A549 (cell line): ENCODE results near the gene FKBP3. TPM values are rescaled to one million over a fixed set of nuclear protein-coding genes. Genes with fewer than 3 reads are reported as not detected.

ENCODE experiments used
- ATAC-seq, 2 experiments: fragments of 200-7000 bp in 1 of 2; fragments of >200 bp in 1 of 2; cut with Nextera tagmentation in 1 of 2; cut with Tn5 transposase in 1 of 2; 3 replicates each; pipeline versions ENCODE4 v1.8.0 to v1.9.1; 2018 to 2020; ENCODE audit warnings: mild to moderate bottlenecking in 1 of 2, moderate library complexity in 1 of 2
- CTCF ChIA-PET: fragments of 300-600 bp; sonication (Branson Sonifier 250); formaldehyde crosslinking; extraction: SDS; loops from one replicate; lab custom pipeline; 2021; ENCODE audit warnings: antibody characterized with exemption, inconsistent platforms; lab: Yijun Ruan, JAX
- POLR2A ChIA-PET: fragments of 350-600 bp; formaldehyde crosslinking; extraction: SDS; loops from one replicate; lab custom pipeline; 2021; ENCODE audit warnings: antibody characterized with exemption, inconsistent platforms; lab: Yijun Ruan, JAX
- DNase-seq, 2 experiments: peaks; one replicate each; pipeline versions ENCODE4 v3.0.0 to v3.0.0-alpha.2; 2011 to 2016; ENCODE audit warnings: low read depth in 1 of 2, low spot score in 1 of 2
- FAIRE-seq: peaks from 2 replicates; lab custom pipeline; 2011; peaks lifted over from hg19 to GRCh38; lab: Jason Lieb, UNC
- H3K27ac ChIP-seq, 2 experiments: fragments of >200 bp; sonication (Bioruptor Twin); formaldehyde crosslinking; 3 replicates each; pipeline ENCODE4 v1.5.1; 2016 to 2017
- H3K4me1 ChIP-seq: fragments of >200 bp; sonication (Bioruptor Twin); formaldehyde crosslinking; 3 replicates; pipeline ENCODE4 v1.6.1; 2016
- H3K4me2 ChIP-seq: fragments of >200 bp; sonication (Bioruptor Twin); formaldehyde crosslinking; 3 replicates; pipeline ENCODE4 v1.6.1; 2016
- H3K4me3 ChIP-seq: fragments of >200 bp; sonication (Bioruptor Twin); formaldehyde crosslinking; 3 replicates; pipeline ENCODE4 v1.5.1; 2016
- H3K9me3 ChIP-seq: fragments of >200 bp; sonication (Bioruptor Twin); formaldehyde crosslinking; 3 replicates; pipeline ENCODE4 v1.6.1; 2016
- BHLHE40 ChIP-seq: IDR thresholded peaks from 2 replicates; pipeline ENCODE4 v1.6.1; 2012; ENCODE audit warnings: low read depth, low read length, inconsistent platforms
- CBX2 ChIP-seq: fragments of 200-600 bp; sonication (generic); IDR thresholded peaks from 2 replicates; pipeline ENCODE4 v1.6.1; 2016; ENCODE audit warnings: low read depth, mild to moderate bottlenecking, borderline replicate concordance
- CEBPB ChIP-seq, 2 experiments: fragments of >200 bp in 1 of 2; sonication (Bioruptor Twin) in 1 of 2; formaldehyde crosslinking in 1 of 2; IDR thresholded peaks; 2 replicates each; pipeline ENCODE4 v1.6.1; 2012 to 2016
- EHF ChIP-seq: fragments of 250-450 bp; sonication (Bioruptor Pico); IDR thresholded peaks from 2 replicates; pipeline ENCODE4 v1.5.0; 2020; ENCODE audit warnings: mild to moderate bottlenecking
- EP300 ChIP-seq, 2 experiments: fragments of >200 bp; sonication (Bioruptor Twin); formaldehyde crosslinking; IDR thresholded peaks; 2 replicates in 1 of 2; 3 replicates in 1 of 2; pipeline ENCODE4 v1.6.1; 2016 to 2017
- FOSB ChIP-seq: fragments of 250-450 bp; sonication (Bioruptor Pico); IDR thresholded peaks from 2 replicates; pipeline ENCODE4 v1.5.0; 2020; ENCODE audit warnings: mild to moderate bottlenecking, moderate library complexity
- FOSL2 ChIP-seq, 2 experiments: fragments of 450-650 bp in 1 of 2; fragments of >200 bp in 1 of 2; sonication (Bioruptor Twin) in 1 of 2; formaldehyde crosslinking; IDR thresholded peaks; 2 replicates each; pipeline versions ENCODE4 v1.5.0 to v1.6.1; 2016 to 2020; ENCODE audit warnings: mild to moderate bottlenecking in 1 of 2, moderate library complexity in 1 of 2
- FOXS1 ChIP-seq: fragments of 250-450 bp; sonication (Bioruptor Pico); IDR thresholded peaks from 2 replicates; pipeline ENCODE4 v1.5.0; 2020; ENCODE audit warnings: mild to moderate bottlenecking, moderate library complexity
- GATA3 ChIP-seq: IDR thresholded peaks from 2 replicates; pipeline ENCODE4 v1.6.1; 2012; ENCODE audit warnings: borderline replicate concordance
- HEYL ChIP-seq: fragments of 250-450 bp; sonication (Bioruptor Pico); IDR thresholded peaks from 2 replicates; pipeline ENCODE4 v1.8.0; 2021; ENCODE audit warnings: mild to moderate bottlenecking, moderate library complexity
- HOXB13 ChIP-seq: fragments of 250-450 bp; sonication (Bioruptor Pico); IDR thresholded peaks from 2 replicates; pipeline ENCODE4 v1.5.0; 2020; ENCODE audit warnings: low read depth, mild to moderate bottlenecking, moderate library complexity
- KDM5A ChIP-seq: fragments of 200-600 bp; sonication (generic); IDR thresholded peaks from 2 replicates; pipeline ENCODE4 v1.6.1; 2016; ENCODE audit warnings: antibody characterized with exemption, mild to moderate bottlenecking
- MAZ ChIP-seq: fragments of 150-350 bp; IDR thresholded peaks from 2 replicates; pipeline ENCODE4 v1.6.1; 2014; ENCODE audit warnings: antibody characterized with exemption, low read depth, low read length, borderline replicate concordance
- NPAS2 ChIP-seq: fragments of 250-450 bp; sonication (Bioruptor Pico); IDR thresholded peaks from 2 replicates; pipeline ENCODE4 v1.8.0; 2022; ENCODE audit warnings: mild to moderate bottlenecking, moderate library complexity, borderline replicate concordance
- RAD21 ChIP-seq, 2 experiments: fragments of >200 bp in 1 of 2; sonication (Bioruptor Twin) in 1 of 2; formaldehyde crosslinking in 1 of 2; IDR thresholded peaks in 1 of 2; conservative IDR thresholded peaks in 1 of 2; 2 replicates in 1 of 2; 3 replicates in 1 of 2; pipeline ENCODE4 v1.6.1; 2012 to 2018; ENCODE audit warnings: inconsistent platforms in 1 of 2
- RARB ChIP-seq: fragments of 250-450 bp; sonication (Bioruptor Pico); IDR thresholded peaks from 2 replicates; pipeline ENCODE4 v1.8.0; 2021; ENCODE audit warnings: mild to moderate bottlenecking, moderate library complexity
- RFX5 ChIP-seq: fragments of 450-650 bp; IDR thresholded peaks from 2 replicates; pipeline ENCODE4 v1.7.1; 2014; ENCODE audit warnings: antibody characterized with exemption, mild to moderate bottlenecking, moderate library complexity
- ZFP36 ChIP-seq: fragments of 450-650 bp; IDR thresholded peaks from 2 replicates; pipeline ENCODE4 v1.6.1; 2014; ENCODE audit warnings: borderline replicate concordance; ENCODE audit not compliant: partially characterized antibody
- ZNF302 ChIP-seq: fragments of 250-450 bp; sonication (Bioruptor Pico); IDR thresholded peaks from 2 replicates; pipeline ENCODE4 v1.9.0; 2021; ENCODE audit warnings: inconsistent platforms, mild to moderate bottlenecking, moderate library complexity
- ZSCAN20 ChIP-seq: fragments of 250-450 bp; sonication (Bioruptor Pico); IDR thresholded peaks from 2 replicates; pipeline ENCODE4 v1.8.0; 2022; ENCODE audit warnings: mild to moderate bottlenecking, moderate library complexity
- WGBS: methylation state at CpG from one replicate; pipeline ENCODE4 v1.1.6; 2017; ENCODE audit errors: missing lambda C conversion rate; 5-methylcytosine and 5-hydroxymethylcytosine counted together
- polyA plus RNA-seq, 4 experiments: library from polyadenylated mRNA; depleted of rRNA in 3 of 4; stranded (reverse); fragments of >200 nt; fragmentation: RNase III in 1 of 4; extraction: RNeasy Plus Mini Kit Qiagen cat#74134 plus additional on column Dnase treatment in 1 of 4; gene quantifications; 2 replicates in 3 of 4; 3 replicates in 1 of 4; pipeline ENCODE4 v1.2.3, GENCODE V29; 2011 to 2017
- TF ChIP-seq, protein P1 (sequence below): fragments of 450-650 bp; IDR thresholded peaks from 2 replicates; pipeline ENCODE4 v1.6.1; 2014; ENCODE audit warnings: antibody characterized with exemption
- TF ChIP-seq, protein P2 (sequence below): fragments of >200 bp; sonication (Bioruptor Twin); formaldehyde crosslinking; IDR thresholded peaks from 3 replicates; pipeline ENCODE4 v1.5.1; 2016
- TF ChIP-seq, protein P3 (sequence below): IDR thresholded peaks from 2 replicates; pipeline ENCODE4 v1.6.1; 2012

Gene FKBP3
- polyA plus RNA-seq, 2 of the 4 experiments (the other 2 are of a cell fraction): 158 to 202 TPM

DNA sequence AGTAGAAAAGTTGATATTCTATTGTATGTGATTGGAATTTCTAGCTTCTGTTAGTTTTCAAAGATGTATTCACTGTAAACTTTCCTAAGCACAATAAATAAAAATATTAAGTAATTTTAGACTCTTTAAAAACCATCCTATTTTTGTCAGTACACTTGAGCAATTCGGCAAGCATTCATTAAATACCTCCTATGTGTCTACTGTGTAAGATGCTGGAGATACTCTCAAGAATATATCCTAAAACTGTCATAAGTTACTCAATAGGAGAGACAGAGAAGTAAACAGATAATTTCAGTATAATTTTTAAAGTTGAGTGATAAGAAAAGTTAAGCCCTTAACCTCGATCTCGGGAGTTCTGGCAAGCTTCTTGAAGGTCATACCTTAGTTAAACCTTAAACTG is 47.5 kb upstream of the FKBP3 start:
- ATAC-seq (no peak), FAIRE-seq (no peak), DNase-seq (no peak)
- POLR2A ChIA-PET: no interaction called here
- TF ChIP-seq FOSL2 (IDR thresholded peaks at IDR 0.05): no peak
- TF ChIP-seq FOSL2 (CRISPR knock-in tag; IDR thresholded peaks at IDR 0.05): no peak
- no peak for TF ChIP-seq ZNF302 (CRISPR knock-in tag)
- no peak for TF ChIP-seq KDM5A
- TF ChIP-seq ZFP36: no peak
- no peak for TF ChIP-seq HEYL (CRISPR knock-in tag)
- TF ChIP-seq, protein P1, sequence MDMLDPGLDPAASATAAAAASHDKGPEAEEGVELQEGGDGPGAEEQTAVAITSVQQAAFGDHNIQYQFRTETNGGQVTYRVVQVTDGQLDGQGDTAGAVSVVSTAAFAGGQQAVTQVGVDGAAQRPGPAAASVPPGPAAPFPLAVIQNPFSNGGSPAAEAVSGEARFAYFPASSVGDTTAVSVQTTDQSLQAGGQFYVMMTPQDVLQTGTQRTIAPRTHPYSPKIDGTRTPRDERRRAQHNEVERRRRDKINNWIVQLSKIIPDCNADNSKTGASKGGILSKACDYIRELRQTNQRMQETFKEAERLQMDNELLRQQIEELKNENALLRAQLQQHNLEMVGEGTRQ: no peak
- TF ChIP-seq EHF: no peak
- TF ChIP-seq ZSCAN20 (CRISPR knock-in tag): no peak
- TF ChIP-seq NPAS2 (CRISPR knock-in tag): no peak
- CTCF ChIA-PET: interaction anchor here (1.0 kb wide), 1 partner anchor 12 kb away, joined by 3 read pairs; no protein-coding TSS in a partner anchor
- Histone ChIP-seq H3K27ac (no peak overlapping the region), H3K4me2 (no peak overlapping the region), H3K4me3 (no peak overlapping the region), H3K9me3 (no peaks in the 10 kb centered on the region), H3K4me1 (peaks cover 3% of the 10 kb centered on the region; the same call in 1 of the 3 replicates)
- 61% methylated on average over 3 of the region's 3 CpGs for WGBS

DNA sequence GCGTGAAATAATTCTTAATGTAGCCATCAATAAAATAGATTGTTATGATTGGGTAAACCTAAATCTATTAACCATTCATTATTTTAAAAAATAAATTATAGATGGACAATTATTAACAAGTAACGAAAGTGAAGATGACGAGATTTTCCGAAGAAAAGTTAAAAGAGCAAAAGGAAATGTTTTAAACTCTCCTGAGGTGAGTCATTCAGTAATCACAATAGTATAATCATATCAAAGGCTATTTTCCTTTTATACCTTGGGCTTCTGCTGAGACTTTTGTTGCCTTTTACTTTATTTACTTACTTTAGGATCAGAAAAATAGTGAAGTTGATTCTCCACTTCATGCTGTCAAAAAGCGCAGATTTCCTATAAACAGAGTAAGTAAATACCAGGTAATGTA is 47.0 kb upstream of the FKBP3 start:
- DNase-seq: no peak
- 87% methylated on average over 5 of the region's 5 CpGs for WGBS
- no peak overlapping the region for H3K4me2 ChIP-seq
- FAIRE-seq: no peak
- TF ChIP-seq CBX2: no peak
- TF ChIP-seq, all 56 proteins: peak for 0
- POLR2A ChIA-PET: no interaction called here
- CTCF ChIA-PET: interaction anchor here (1.0 kb wide), 1 partner anchor 12 kb away, joined by 3 read pairs; no protein-coding TSS in a partner anchor
- ATAC-seq: no peak
- Histone ChIP-seq H3K9me3 (no peaks in the 10 kb centered on the region), H3K27ac (no peak overlapping the region), H3K4me1 (peaks cover 3% of the 10 kb centered on the region; the same call in 1 of the 3 replicates), H3K4me3 (no peak overlapping the region)

DNA sequence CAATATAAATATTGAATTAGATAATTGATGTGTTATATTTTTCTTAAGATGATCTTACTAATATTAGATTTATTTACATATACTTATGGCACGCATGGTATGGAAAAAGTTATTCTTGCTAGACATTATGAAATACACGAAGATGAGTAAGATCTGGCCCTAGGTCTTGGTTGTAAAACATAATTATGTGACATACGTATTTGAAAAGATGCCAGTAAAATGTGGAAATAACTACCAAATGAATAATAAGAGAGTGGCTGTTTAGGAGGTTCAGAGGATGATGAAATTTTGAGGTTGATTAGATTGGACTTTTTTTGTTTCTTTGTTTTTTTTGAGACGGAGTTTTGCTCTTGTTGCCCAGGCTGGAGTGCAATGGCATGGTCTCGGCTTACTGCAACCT is 42.8 kb upstream of the FKBP3 start:
- no peak for FAIRE-seq
- 92% methylated on average over 5 of the region's 5 CpGs for WGBS
- TF ChIP-seq, protein P2, sequence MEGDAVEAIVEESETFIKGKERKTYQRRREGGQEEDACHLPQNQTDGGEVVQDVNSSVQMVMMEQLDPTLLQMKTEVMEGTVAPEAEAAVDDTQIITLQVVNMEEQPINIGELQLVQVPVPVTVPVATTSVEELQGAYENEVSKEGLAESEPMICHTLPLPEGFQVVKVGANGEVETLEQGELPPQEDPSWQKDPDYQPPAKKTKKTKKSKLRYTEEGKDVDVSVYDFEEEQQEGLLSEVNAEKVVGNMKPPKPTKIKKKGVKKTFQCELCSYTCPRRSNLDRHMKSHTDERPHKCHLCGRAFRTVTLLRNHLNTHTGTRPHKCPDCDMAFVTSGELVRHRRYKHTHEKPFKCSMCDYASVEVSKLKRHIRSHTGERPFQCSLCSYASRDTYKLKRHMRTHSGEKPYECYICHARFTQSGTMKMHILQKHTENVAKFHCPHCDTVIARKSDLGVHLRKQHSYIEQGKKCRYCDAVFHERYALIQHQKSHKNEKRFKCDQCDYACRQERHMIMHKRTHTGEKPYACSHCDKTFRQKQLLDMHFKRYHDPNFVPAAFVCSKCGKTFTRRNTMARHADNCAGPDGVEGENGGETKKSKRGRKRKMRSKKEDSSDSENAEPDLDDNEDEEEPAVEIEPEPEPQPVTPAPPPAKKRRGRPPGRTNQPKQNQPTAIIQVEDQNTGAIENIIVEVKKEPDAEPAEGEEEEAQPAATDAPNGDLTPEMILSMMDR: no peak
- no peak for TF ChIP-seq FOXS1 (CRISPR knock-in tag)
- no peak for TF ChIP-seq MAZ
- no peak for TF ChIP-seq EHF
- TF ChIP-seq EP300 (IDR thresholded peaks at IDR 0.05): no peak
- CTCF ChIA-PET: no interaction called here
- no peak for DNase-seq
- H3K27ac ChIP-seq: no peak overlapping the region
- no peaks in the 10 kb centered on the region for H3K9me3 ChIP-seq
- H3K4me3 ChIP-seq: no peak overlapping the region
- H3K4me1 ChIP-seq: peaks cover 3% of the 10 kb centered on the region; the same call in 1 of the 3 replicates
- no peak overlapping the region for H3K4me2 ChIP-seq
- no peak for ATAC-seq
- POLR2A ChIA-PET: no interaction called here

DNA sequence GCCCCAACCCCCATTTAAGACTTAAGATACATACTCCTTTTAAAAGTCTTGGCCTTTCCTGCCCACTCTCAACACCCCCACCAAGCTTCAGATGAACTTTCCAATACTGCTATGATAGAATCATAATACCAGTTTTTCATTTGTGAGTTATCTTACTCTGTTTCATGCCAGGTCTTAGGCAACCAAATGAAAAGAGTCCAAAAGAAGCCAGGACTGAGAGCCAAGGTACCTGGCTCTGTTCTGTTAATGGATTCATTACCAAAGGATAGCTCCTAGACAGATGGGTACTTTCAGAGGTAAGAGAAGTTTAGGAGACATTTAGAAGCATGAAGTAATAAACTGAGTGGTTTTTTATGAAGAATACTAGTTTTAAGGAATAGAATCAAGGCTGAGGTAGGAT is 35.6 kb upstream of the FKBP3 start:
- no peak for ATAC-seq
- DNase-seq: no peak
- TF ChIP-seq ZFP36 (no peak), RARB (CRISPR knock-in tag) (no peak), EHF (no peak), MAZ (no peak), GATA3 (no peak), EP300 (IDR thresholded peaks at IDR 0.05) (no peak), FOSL2 (IDR thresholded peaks at IDR 0.05) (no peak), FOSL2 (CRISPR knock-in tag; IDR thresholded peaks at IDR 0.05) (no peak), ZNF302 (CRISPR knock-in tag) (no peak), HOXB13 (CRISPR knock-in tag) (no peak), NPAS2 (CRISPR knock-in tag) (no peak), BHLHE40 (no peak), FOSB (CRISPR knock-in tag) (no peak), RAD21 (conservative IDR thresholded peaks at IDR 0.05 in 1 of 2, IDR thresholded peaks at IDR 0.05 in 1 of 2) (no peak), CEBPB (IDR thresholded peaks at IDR 0.05) (no peak), RFX5 (no peak)
- TF ChIP-seq, protein P2: no peak
- TF ChIP-seq, protein P3, sequence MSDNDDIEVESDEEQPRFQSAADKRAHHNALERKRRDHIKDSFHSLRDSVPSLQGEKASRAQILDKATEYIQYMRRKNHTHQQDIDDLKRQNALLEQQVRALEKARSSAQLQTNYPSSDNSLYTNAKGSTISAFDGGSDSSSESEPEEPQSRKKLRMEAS: no peak
- POLR2A ChIA-PET: no interaction called here
- CTCF ChIA-PET: interaction anchor here (1.1 to 1.3 kb wide), 2 partner anchors 11 to 12 kb away, joined by 3 to 7 read pairs; no protein-coding TSS in a partner anchor
- Histone ChIP-seq H3K4me1 (no peaks in the 10 kb centered on the region), H3K4me2 (no peak overlapping the region), H3K27ac (no peak overlapping the region), H3K9me3 (no peaks in the 10 kb centered on the region), H3K4me3 (no peak overlapping the region)
- FAIRE-seq: no peak
